Activated naive CD4-positive, alpha-beta T cell treated with anti-CD3 and anti-CD28 coated beads, Interleukin-2, amount 10 ng/mL, durations not matched to agents 7 days and 5 days (primary cell): ENCODE results near the gene TPST2.

Experiments
- CTCF ChIA-PET: fragments of 350-600 bp; sonication (Branson Sonifier 250); formaldehyde crosslinking; loops from one replicate; lab custom pipeline; 2021; ENCODE audit warnings: antibody characterized with exemption; lab: Charles Lee
- DNase-seq: peaks from one replicate; pipeline ENCODE4 v3.0.0-alpha.2; 2020
- H3K27ac Mint-ChIP-seq: one replicate; pipeline ENCODE4 v1.8.0; 2021; ENCODE audit warnings: mild to moderate bottlenecking, moderate library complexity, mixed read lengths
- H3K27me3 Mint-ChIP-seq: one replicate; pipeline ENCODE4 v1.8.0; 2021; ENCODE audit warnings: mild to moderate bottlenecking, mixed read lengths
- H3K36me3 Mint-ChIP-seq: one replicate; pipeline ENCODE4 v1.8.0; 2021; ENCODE audit warnings: mixed read lengths
- H3K4me1 Mint-ChIP-seq: one replicate; pipeline ENCODE4 v1.8.0; 2021; ENCODE audit warnings: mixed read lengths
- H3K4me3 Mint-ChIP-seq: one replicate; pipeline ENCODE4 v1.8.0; 2021; ENCODE audit warnings: mild to moderate bottlenecking, moderate library complexity, mixed read lengths
- H3K9me3 Mint-ChIP-seq: one replicate; pipeline ENCODE4 v1.8.0; 2021; ENCODE audit warnings: mixed read lengths

TPST2 gene

DNA sequence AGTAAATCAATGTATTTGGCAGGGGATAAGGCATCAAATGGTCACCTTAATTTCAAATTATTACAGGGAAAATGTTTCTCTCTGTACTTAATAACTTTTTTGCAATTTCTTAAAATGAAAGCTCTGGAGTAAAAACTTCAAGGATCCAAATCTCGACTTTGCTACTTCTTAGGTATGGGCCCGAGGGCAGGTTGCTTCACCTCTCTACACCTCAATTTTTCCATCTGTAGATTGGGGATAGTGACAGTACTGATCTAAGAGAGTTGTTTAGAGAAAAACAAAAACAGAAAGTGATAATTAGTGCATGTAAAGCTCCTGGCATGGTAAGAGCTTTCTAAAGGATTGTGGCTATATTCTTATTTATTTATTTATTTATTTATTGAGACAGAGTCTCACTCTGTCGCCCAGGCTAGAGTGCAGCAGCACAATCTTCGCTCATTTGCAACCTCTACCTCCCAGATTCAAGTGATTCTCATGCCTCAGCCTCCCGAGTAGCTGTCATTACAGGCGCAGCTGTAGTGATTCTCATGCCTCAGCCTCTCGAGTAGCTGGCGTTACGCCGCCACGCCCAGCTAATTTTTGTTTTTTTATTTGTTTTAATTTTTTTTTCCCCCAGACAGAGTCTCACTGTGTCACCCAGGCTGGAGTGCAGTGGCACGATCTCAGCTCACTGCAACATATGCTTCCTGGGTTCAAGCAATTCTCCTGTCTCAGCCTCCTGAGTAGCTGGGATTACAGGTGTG is 75.3 kb downstream of the TPST2 start:
- Mint-ChIP-seq H3K4me3 (no peak overlapping the region), H3K27ac (no peak overlapping the region)
- CTCF ChIA-PET: interaction anchor here (3.7 kb wide), 1 partner anchor 11 kb away, joined by 24 read pairs; no protein-coding TSS in a partner anchor

DNA sequence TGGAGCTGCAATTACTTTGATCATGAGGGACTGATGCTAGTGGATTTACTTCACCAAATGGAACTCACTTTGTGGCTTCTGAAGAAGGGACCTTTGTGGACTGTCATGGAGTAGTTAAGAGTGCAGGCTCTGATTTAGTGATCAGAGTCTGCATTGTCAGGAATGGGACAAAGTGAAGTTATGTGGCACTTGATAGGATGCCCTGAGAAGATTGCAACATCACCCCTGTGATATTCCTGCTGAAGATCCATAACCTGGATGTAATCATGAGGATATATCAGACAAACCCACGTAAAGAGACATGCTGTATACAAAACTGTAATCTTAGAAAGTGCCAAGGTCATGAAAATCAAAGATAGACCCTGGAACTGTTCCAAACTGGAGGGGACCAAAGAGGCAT is 76.1 kb downstream of the TPST2 start:
- no peak for DNase-seq
- CTCF ChIA-PET: interaction anchor here (3.7 kb wide), 1 partner anchor 11 kb away, joined by 24 read pairs; no protein-coding TSS in a partner anchor
- no peaks in the 10 kb centered on the region for H3K27me3 Mint-ChIP-seq
- H3K36me3 Mint-ChIP-seq: peaks cover 22% of the 10 kb centered on the region
- no peak overlapping the region for H3K27ac Mint-ChIP-seq
- peak overlapping the region; percentile 98 for H3K4me3 Mint-ChIP-seq
- peaks cover 44% of the 10 kb centered on the region for H3K4me1 Mint-ChIP-seq
- no peaks in the 10 kb centered on the region for H3K9me3 Mint-ChIP-seq

More for the DNA sequence above, 75.3 kb downstream of the TPST2 start:
- Mint-ChIP-seq H3K36me3 (peaks cover 15% of the 10 kb centered on the region), H3K9me3 (no peaks in the 10 kb centered on the region), H3K27me3 (no peaks in the 10 kb centered on the region), H3K4me1 (peaks cover 39% of the 10 kb centered on the region)
- DNase-seq: no peak

DNA sequence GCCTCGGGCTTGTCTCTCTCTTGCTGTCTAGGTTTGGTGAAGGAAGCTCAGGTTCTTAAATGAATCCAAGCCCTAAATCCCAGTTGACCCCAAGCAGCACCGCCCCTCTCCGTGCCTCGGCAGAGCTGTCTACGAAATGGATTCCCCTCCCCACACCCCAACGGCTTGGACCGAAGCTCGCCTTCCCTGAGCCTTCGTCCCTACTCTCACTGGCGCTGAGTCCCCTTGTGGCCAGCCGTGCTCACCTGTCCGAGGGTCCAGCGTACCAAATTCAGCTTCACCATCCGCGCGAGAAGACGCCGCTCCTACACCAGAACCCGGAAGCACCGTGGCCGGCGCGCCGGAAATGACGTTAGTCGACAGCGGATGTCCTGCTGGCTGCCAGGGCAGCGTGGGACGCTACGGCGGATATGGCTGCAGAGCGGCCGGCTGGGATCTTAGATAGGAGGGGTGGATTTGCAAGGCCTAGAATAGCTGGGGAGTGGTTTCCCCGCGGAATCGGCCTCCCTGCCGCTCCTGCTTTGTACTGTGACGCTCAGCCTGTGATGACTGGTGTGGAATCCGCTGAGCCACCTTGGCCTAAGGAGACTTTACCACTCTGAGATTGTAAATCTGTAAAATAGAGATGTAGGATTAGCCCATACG is 77.7 kb downstream of the TPST2 start, which contains the start of gene TFIP11:
TFIP11 (minus strand) TSS at position 325 of the 645 bp plus-strand sequence. CDS start 2,201 bp downstream, outside the sequence.
- peak within 1 kb of the TSS; percentile 96 for H3K27ac Mint-ChIP-seq
- peaks cover 23% of the 10 kb centered on the region for H3K36me3 Mint-ChIP-seq
- peak within 1 kb of the TSS; percentile 98 for H3K4me3 Mint-ChIP-seq
- H3K9me3 Mint-ChIP-seq: no peaks in the 10 kb centered on the region
- H3K4me1 Mint-ChIP-seq: peaks cover 44% of the 10 kb centered on the region
- CTCF ChIA-PET: interaction anchor here (3.7 kb wide), 1 partner anchor 9 kb away, joined by 24 read pairs; no protein-coding TSS in a partner anchor
- DNase-seq: peak; percentile 96
- no peaks in the 10 kb centered on the region for H3K27me3 Mint-ChIP-seq

DNA sequence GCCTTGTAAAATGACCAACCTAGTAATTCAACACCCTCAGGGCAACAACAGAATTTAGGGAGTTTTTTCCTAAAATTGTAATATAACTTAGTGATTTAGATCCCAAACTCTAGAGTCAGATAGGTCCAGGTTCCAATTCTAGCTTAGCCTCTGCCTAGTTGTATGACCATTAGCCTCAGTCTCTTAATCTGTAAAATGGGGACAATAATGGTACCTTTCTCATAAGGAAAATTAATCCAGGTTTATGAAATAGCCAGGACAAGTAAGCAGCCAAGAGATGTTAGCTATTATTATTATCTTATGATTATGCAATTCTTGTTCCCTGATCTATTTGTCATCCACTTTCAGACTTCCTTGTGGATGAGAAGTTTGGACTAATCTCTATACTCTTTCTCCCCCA is 81.8 kb downstream of the TPST2 start:
- no peak overlapping the region for H3K4me3 Mint-ChIP-seq
- H3K27me3 Mint-ChIP-seq: no peaks in the 10 kb centered on the region
- no peak for DNase-seq
- no peaks in the 10 kb centered on the region for H3K9me3 Mint-ChIP-seq
- H3K27ac Mint-ChIP-seq: no peak overlapping the region
- CTCF ChIA-PET: no interaction called here
- H3K36me3 Mint-ChIP-seq: peaks cover 53% of the 10 kb centered on the region
- H3K4me1 Mint-ChIP-seq: peaks cover 48% of the 10 kb centered on the region

GRCh38 chr22:26503758-26504157 is 86.2 kb downstream of the TPST2 start:
- CTCF ChIA-PET: interaction anchor here (0.6 to 6.2 kb wide), 25 partner anchors 9 to 172 kb away, joined by 3 to 61 read pairs (median 4); partner anchors contain the start of genes HPS4, MIAT, SRRD and TFIP11
- Mint-ChIP-seq H3K36me3 (peaks cover 61% of the 10 kb centered on the region), H3K9me3 (no peaks in the 10 kb centered on the region), H3K27ac (peak overlapping the region; percentile 83), H3K4me3 (no peak overlapping the region), H3K4me1 (peaks cover 27% of the 10 kb centered on the region), H3K27me3 (no peaks in the 10 kb centered on the region)
- no peak for DNase-seq

DNA sequence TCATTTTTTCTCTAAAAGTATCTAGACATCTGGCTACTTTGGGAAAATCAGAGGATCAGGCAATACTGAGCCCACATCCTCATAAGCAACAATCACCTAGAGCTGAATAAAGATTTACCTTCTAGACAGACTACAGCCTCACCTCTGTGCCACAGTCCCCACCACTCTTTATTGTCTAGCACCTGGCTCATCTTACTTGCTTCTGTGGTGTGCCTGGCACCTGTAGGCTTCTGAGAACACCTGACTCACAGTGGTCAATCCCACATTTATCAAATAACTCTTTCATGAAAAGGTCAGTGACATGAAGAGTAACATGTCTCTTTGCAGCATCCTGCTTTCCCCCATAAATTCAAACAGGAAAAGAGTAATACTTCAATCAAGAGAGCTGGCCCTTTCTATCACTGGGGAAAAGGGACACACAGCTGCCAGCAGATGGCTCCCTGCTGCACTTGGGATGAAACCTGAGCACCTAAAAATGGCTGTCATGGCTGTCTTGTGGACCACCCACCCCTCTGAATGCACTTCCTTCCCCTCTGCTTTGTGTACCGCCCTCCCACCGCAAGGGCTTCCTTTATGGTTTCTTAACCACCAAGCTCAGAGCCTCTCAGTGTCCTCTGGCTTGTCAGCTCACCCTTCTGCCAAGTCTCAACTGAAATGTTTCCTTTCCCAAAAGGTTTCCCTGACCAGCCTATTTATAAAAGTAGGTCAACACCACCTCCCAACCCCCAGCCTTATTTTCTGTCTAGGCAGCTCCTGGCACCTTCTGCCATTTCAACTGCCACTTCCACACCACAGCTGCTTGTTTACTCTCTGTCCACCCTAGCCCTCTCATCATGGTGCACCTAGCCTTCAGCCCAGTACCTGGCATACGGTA is 87.0 kb downstream of the TPST2 start:
- CTCF ChIA-PET: interaction anchor here (0.5 to 6.2 kb wide), 31 partner anchors 8 to 173 kb away, joined by 3 to 61 read pairs (median 5); partner anchors contain the start of genes HPS4, MIAT, SRRD and TFIP11
- Mint-ChIP-seq H3K27me3 (no peaks in the 10 kb centered on the region), H3K9me3 (no peaks in the 10 kb centered on the region), H3K36me3 (peaks cover 65% of the 10 kb centered on the region), H3K4me1 (peaks cover 29% of the 10 kb centered on the region), H3K27ac (peak overlapping the region; percentile 83), H3K4me3 (peak overlapping the region; percentile 31)
- peak; percentile 86 for DNase-seq

- Mint-ChIP-seq H3K4me1 (peaks cover 30% of the 10 kb centered on the region), H3K27me3 (no peaks in the 10 kb centered on the region), H3K9me3 (no peaks in the 10 kb centered on the region), H3K27ac (peak overlapping the region; percentile 65), H3K4me3 (no peak overlapping the region), H3K36me3 (peaks cover 72% of the 10 kb centered on the region)
- no peak for DNase-seq
- CTCF ChIA-PET: interaction anchor here (0.6 to 6.2 kb wide), 15 partner anchors 9 to 172 kb away, joined by 3 to 61 read pairs (median 7); partner anchors contain the start of genes HPS4, SRRD and TFIP11
Observed at GRCh38 chr22:26501996-26502395, 87.9 kb downstream of the TPST2 start.

DNA sequence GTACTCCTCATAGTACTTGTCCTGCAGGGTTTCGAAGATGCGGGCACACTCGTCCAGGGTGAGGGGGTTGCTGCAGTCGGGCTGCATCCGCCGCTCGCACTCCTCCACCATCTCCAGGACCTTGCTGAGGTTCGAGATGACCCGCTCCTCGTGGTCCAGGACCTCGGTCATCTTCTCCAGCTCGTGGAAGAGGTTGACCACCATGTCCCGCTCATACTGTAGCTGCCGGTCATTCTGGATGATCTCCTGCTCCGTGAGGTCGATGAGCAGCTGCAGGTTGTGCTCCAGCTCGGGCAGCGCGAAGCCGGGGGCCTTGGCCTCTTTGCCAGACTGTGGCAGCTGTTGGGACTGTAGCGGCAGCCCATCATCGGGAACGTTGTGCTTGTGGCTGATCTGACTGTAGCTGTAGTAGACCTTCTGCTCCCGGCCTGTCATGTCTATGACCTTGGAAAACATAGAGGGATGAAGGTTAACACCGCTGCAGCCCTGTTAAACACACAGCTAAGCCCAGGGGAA is 90.7 kb downstream of the TPST2 start:
- peaks cover 29% of the 10 kb centered on the region for H3K4me1 Mint-ChIP-seq
- H3K9me3 Mint-ChIP-seq: no peaks in the 10 kb centered on the region
- H3K27ac Mint-ChIP-seq: no peak overlapping the region
- DNase-seq: no peak
- CTCF ChIA-PET: no interaction called here
- no peaks in the 10 kb centered on the region for H3K27me3 Mint-ChIP-seq
- H3K36me3 Mint-ChIP-seq: peaks cover 69% of the 10 kb centered on the region
- H3K4me3 Mint-ChIP-seq: no peak overlapping the region

- CTCF ChIA-PET: no interaction called here
- H3K36me3 Mint-ChIP-seq: peaks cover 61% of the 10 kb centered on the region
- no peaks in the 10 kb centered on the region for H3K27me3 Mint-ChIP-seq
Observed at GRCh38 chr22:26496456-26496855, 93.5 kb downstream of the TPST2 start.

GRCh38 chr22:26494506-26494905 is 95.4 kb downstream of the TPST2 start:
- H3K4me3 Mint-ChIP-seq: no peak overlapping the region
- CTCF ChIA-PET: interaction anchor here (0.7 to 1.7 kb wide), 3 partner anchors 9 to 15 kb away, joined by 3 to 5 read pairs (median 3); no protein-coding TSS in a partner anchor
- H3K27ac Mint-ChIP-seq: no peak overlapping the region
- H3K36me3 Mint-ChIP-seq: peaks cover 59% of the 10 kb centered on the region
- H3K4me1 Mint-ChIP-seq: peaks cover 15% of the 10 kb centered on the region
- H3K9me3 Mint-ChIP-seq: no peaks in the 10 kb centered on the region
- H3K27me3 Mint-ChIP-seq: no peaks in the 10 kb centered on the region
- DNase-seq: no peak

More at GRCh38 chr22:26496456-26496855, 93.5 kb downstream of the TPST2 start:
- H3K9me3 Mint-ChIP-seq: no peaks in the 10 kb centered on the region
- DNase-seq: no peak
- no peak overlapping the region for H3K27ac Mint-ChIP-seq
- no peak overlapping the region for H3K4me3 Mint-ChIP-seq
- peaks cover 15% of the 10 kb centered on the region for H3K4me1 Mint-ChIP-seq

DNA sequence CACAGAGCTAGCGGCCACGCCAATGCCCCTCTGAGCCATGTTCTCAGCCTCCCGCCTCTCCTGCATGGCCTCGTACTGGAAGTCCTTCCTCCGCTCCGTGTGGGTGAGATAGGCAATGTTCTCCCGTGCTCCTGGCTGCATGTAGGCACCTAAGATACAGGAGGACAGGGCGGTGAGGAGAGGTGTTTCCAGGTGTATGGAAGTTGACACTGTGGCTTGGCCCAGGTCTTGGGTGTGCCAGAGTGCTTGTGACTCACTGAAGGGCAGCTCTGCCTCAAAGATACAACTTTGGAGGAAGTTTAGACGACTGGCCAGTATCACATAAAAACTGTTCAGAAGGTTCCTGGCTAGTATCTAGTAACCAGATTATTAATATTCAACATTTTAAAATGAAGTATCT is 97.7 kb downstream of the TPST2 start:
- no peak for DNase-seq
- H3K4me3 Mint-ChIP-seq: no peak overlapping the region
- CTCF ChIA-PET: interaction anchor here (0.9 to 1.1 kb wide), 2 partner anchors 10 to 127 kb away, joined by 3 read pairs; no protein-coding TSS in a partner anchor
- H3K36me3 Mint-ChIP-seq: peaks cover 61% of the 10 kb centered on the region
- H3K4me1 Mint-ChIP-seq: peaks cover 12% of the 10 kb centered on the region
- H3K27me3 Mint-ChIP-seq: no peaks in the 10 kb centered on the region
- H3K9me3 Mint-ChIP-seq: no peaks in the 10 kb centered on the region
- no peak overlapping the region for H3K27ac Mint-ChIP-seq

GRCh38 chr22:26489447-26490036 is 100.4 kb downstream of the TPST2 start:
- Mint-ChIP-seq H3K27ac (no peak overlapping the region), H3K4me3 (no peak overlapping the region), H3K27me3 (no peaks in the 10 kb centered on the region), H3K36me3 (peaks cover 48% of the 10 kb centered on the region), H3K9me3 (no peaks in the 10 kb centered on the region), H3K4me1 (peaks cover 29% of the 10 kb centered on the region)
- CTCF ChIA-PET: interaction anchor here (2.5 kb wide), 1 partner anchor 12 kb away, joined by 10 read pairs; no protein-coding TSS in a partner anchor
- no peak for DNase-seq

GRCh38 chr22:26487996-26488395 is 101.9 kb downstream of the TPST2 start:
- Mint-ChIP-seq H3K27ac (no peak overlapping the region), H3K9me3 (no peaks in the 10 kb centered on the region), H3K36me3 (peaks cover 34% of the 10 kb centered on the region), H3K4me3 (no peak overlapping the region), H3K4me1 (peaks cover 29% of the 10 kb centered on the region), H3K27me3 (no peaks in the 10 kb centered on the region)
- CTCF ChIA-PET: no interaction called here
- DNase-seq: no peak
